Measurements from ENCODE around the gene ARHGAP22. TPM values are rescaled to one million over a fixed set of nuclear protein-coding genes. Genes with fewer than 3 reads are reported as not detected.

ARHGAP22 gene
- total RNA-seq, 1 donor: 45.6 TPM

GRCh38 chr10:48547061-48547895, 57.6 kb downstream of the ARHGAP22 start:
- Histone ChIP-seq H3K9me3 (ENCODE audit: low read depth, low read length) (no peaks in the 10 kb centered on the region), H4K20me1 (ENCODE audit: insufficient read depth, low read length) (peaks cover 7% of the 10 kb centered on the region), H3K4me3 (ENCODE audit: insufficient read depth, low read length) (no peak overlapping the region), H3K4me2 (ENCODE audit: insufficient read depth, low read length) (no peak overlapping the region), H3K79me2 (ENCODE audit: insufficient read depth, low read length) (peaks cover 82% of the 10 kb centered on the region), H3K4me1 (ENCODE audit: insufficient read depth, low read length) (peaks cover 4% of the 10 kb centered on the region), H3K36me3 (ENCODE audit: insufficient read depth, low read length) (peaks cover 52% of the 10 kb centered on the region), H3K27ac (ENCODE audit: low read depth, low read length) (no peak overlapping the region), H3K27me3 (ENCODE audit: insufficient read depth, low read length) (no peaks in the 10 kb centered on the region), H2AFZ (ENCODE audit: low read length) (no peak overlapping the region)
- no peak for TF ChIP-seq CTCF (IDR thresholded peaks at IDR 0.05; ENCODE audit: extremely low read depth, low read depth, low read length)
- DNase-seq (ENCODE audit: insufficient read length, low spot score, missing footprints): no peak

- Histone ChIP-seq H2AFZ (ENCODE audit: low read length) (no peak overlapping the region), H3K4me1 (ENCODE audit: insufficient read depth, low read length) (peaks cover 12% of the 10 kb centered on the region), H3K27ac (ENCODE audit: low read depth, low read length) (no peak overlapping the region), H3K9me3 (ENCODE audit: low read depth, low read length) (no peaks in the 10 kb centered on the region), H3K4me3 (ENCODE audit: insufficient read depth, low read length) (no peak overlapping the region), H3K79me2 (ENCODE audit: insufficient read depth, low read length) (peaks cover 83% of the 10 kb centered on the region), H3K36me3 (ENCODE audit: insufficient read depth, low read length) (peaks cover 40% of the 10 kb centered on the region), H4K20me1 (ENCODE audit: insufficient read depth, low read length) (peaks cover 10% of the 10 kb centered on the region), H3K27me3 (ENCODE audit: insufficient read depth, low read length) (no peaks in the 10 kb centered on the region), H3K4me2 (ENCODE audit: insufficient read depth, low read length) (no peak overlapping the region)
- no peak for DNase-seq (ENCODE audit: insufficient read length, low spot score, missing footprints)
- no peak for TF ChIP-seq CTCF (IDR thresholded peaks at IDR 0.05; ENCODE audit: extremely low read depth, low read depth, low read length)
Observed at GRCh38 chr10:48545462-48546145, 59.3 kb downstream of the ARHGAP22 start.

GRCh38 chr10:48543182-48543844, 61.6 kb downstream of the ARHGAP22 start:
- no peak overlapping the region for H2AFZ ChIP-seq (ENCODE audit: low read length)
- no peak overlapping the region for H3K27ac ChIP-seq (ENCODE audit: low read depth, low read length)
- peaks cover 74% of the 10 kb centered on the region for H3K79me2 ChIP-seq (ENCODE audit: insufficient read depth, low read length)
- H3K9me3 ChIP-seq (ENCODE audit: low read depth, low read length): no peaks in the 10 kb centered on the region
- DNase-seq (ENCODE audit: insufficient read length, low spot score, missing footprints): no peak
- no peak overlapping the region for H3K4me2 ChIP-seq (ENCODE audit: insufficient read depth, low read length)
- TF ChIP-seq CTCF (IDR thresholded peaks at IDR 0.05; ENCODE audit: extremely low read depth, low read depth, low read length): no peak
- H3K4me1 ChIP-seq (ENCODE audit: insufficient read depth, low read length): peaks cover 13% of the 10 kb centered on the region
- peaks cover 10% of the 10 kb centered on the region for H4K20me1 ChIP-seq (ENCODE audit: insufficient read depth, low read length)
- peaks cover 30% of the 10 kb centered on the region for H3K36me3 ChIP-seq (ENCODE audit: insufficient read depth, low read length)
- H3K4me3 ChIP-seq (ENCODE audit: insufficient read depth, low read length): no peak overlapping the region
- no peaks in the 10 kb centered on the region for H3K27me3 ChIP-seq (ENCODE audit: insufficient read depth, low read length)
